HepG2 (cell line): ENCODE measurements around the gene TRPV4. TPM values are rescaled to one million over a fixed set of nuclear protein-coding genes. Genes with fewer than 3 reads are reported as not detected.

Experiments
- KLF12 ChIP-seq: sonication (generic); formaldehyde crosslinking; IDR thresholded peaks from 2 replicates; pipeline ENCODE4 v1.4.0; 2020; ENCODE audit warnings: missing genetic modification reagents, borderline replicate concordance
- NFE2L2 ChIP-seq: fragments of 150-350 bp; IDR thresholded peaks from 2 replicates; pipeline ENCODE4 v1.6.1; 2014; ENCODE audit warnings: low read length
- TGIF2 ChIP-seq: IDR thresholded peaks from 2 replicates; pipeline ENCODE4 v1.6.1; 2016; ENCODE audit warnings: control low read depth, missing compliant biosample characterization
- TMF1 ChIP-seq: sonication (generic); formaldehyde crosslinking; IDR thresholded peaks from 2 replicates; pipeline ENCODE4 v1.8.1; 2022; ENCODE audit warnings: low read depth, missing genetic modification reagents
- ZBTB40 ChIP-seq, 2 experiments: fragments of 450-650 bp in 1 of 2; sonication (generic) in 1 of 2; formaldehyde crosslinking in 1 of 2; IDR thresholded peaks; 2 replicates each; pipeline versions ENCODE4 v1.6.1 to v1.8.0; 2016 to 2022; ENCODE audit warnings: antibody characterized with exemption in 1 of 2, mild to moderate bottlenecking in 1 of 2, missing genetic modification reagents in 1 of 2
- ZFP90 ChIP-seq: sonication (generic); formaldehyde crosslinking; IDR thresholded peaks from 2 replicates; pipeline ENCODE4 v1.8.0; 2022; ENCODE audit warnings: missing genetic modification reagents, mild to moderate bottlenecking, inconsistent platforms, borderline replicate concordance
- ZNF615 ChIP-seq: sonication (generic); formaldehyde crosslinking; IDR thresholded peaks from 2 replicates; pipeline ENCODE4 v1.5.0; 2020; ENCODE audit warnings: mild to moderate bottlenecking, missing genetic modification reagents, borderline replicate concordance
- polyA plus RNA-seq, 8 experiments: library from polyadenylated mRNA; depleted of rRNA in 3 of 8; stranded (reverse) in 7 of 8; unstranded in 1 of 8; fragments of >200 nt; fragmentation: Illumina TruSeq in 4 of 8; extraction: Trizol in 4 of 8; gene quantifications; 2 replicates each; pipeline versions ENCODE4 v1.2.1 to v1.2.3, GENCODE V29; 2011 to 2016; ENCODE audit warnings: low read depth in 4 of 8, missing spikeins in 1 of 8, mixed read lengths in 1 of 8; ENCODE audit not compliant: insufficient read depth in 1 of 8
- total RNA-seq, 5 experiments: library from RNA; depleted of rRNA; stranded (reverse); fragments of >200 nt; fragmentation: Illumina TruSeq; extraction: Trizol; gene quantifications; 2 replicates each; pipeline ENCODE4 v1.2.3, GENCODE V29; 2016; ENCODE audit warnings: low read depth in 1 of 5

Gene TRPV4
- total and polyA plus RNA-seq, 2 of the 13 experiments (the other 11 are each of a cell fraction or from before 2014, with no cell fraction given): 0.66 to 4.7 TPM

- no peak for TF ChIP-seq ZFP90 (CRISPR knock-in tag)
- TF ChIP-seq NFE2L2: no peak
- no peak for TF ChIP-seq TMF1 (CRISPR knock-in tag)
- no peak for TF ChIP-seq ZNF615
- TF ChIP-seq KLF12 (CRISPR knock-in tag): no peak
- TF ChIP-seq ZBTB40 (IDR thresholded peaks at IDR 0.05): no peak
- no peak for TF ChIP-seq ZBTB40 (CRISPR knock-in tag; IDR thresholded peaks at IDR 0.05)
- no peak for TF ChIP-seq TGIF2
- TF ChIP-seq, all 625 proteins: peak for 0
Measured at GRCh38 chr12:109800536-109800935, 32.7 kb downstream of the TRPV4 start (continued).
